HL-60 (cell line): ENCODE results near the gene ID2.

ENCODE experiments used
- GABPA ChIP-seq: IDR thresholded peaks from 2 replicates; pipeline ENCODE4 v1.6.1; 2012; ENCODE audit warnings: low read depth
- POLR2AphosphoS5 ChIP-seq: IDR thresholded peaks from 2 replicates; pipeline ENCODE4 v1.6.1; 2012; ENCODE audit warnings: low read depth
- SPI1 ChIP-seq: IDR thresholded peaks from 2 replicates; pipeline ENCODE4 v1.6.1; 2012; ENCODE audit warnings: low read depth, mild to moderate bottlenecking, borderline replicate concordance
- TF ChIP-seq, protein P1 (sequence below): IDR thresholded peaks from one replicate; pipeline ENCODE4 v1.5.1; 2011; ENCODE audit warnings: low read length, control low read depth, inconsistent platforms; ENCODE audit not compliant: insufficient read depth
- TF ChIP-seq, protein P2 (sequence below): IDR thresholded peaks from 2 replicates; pipeline ENCODE4 v1.6.1; 2012; ENCODE audit warnings: low read depth; ENCODE audit not compliant: insufficient replicate concordance

DNA sequence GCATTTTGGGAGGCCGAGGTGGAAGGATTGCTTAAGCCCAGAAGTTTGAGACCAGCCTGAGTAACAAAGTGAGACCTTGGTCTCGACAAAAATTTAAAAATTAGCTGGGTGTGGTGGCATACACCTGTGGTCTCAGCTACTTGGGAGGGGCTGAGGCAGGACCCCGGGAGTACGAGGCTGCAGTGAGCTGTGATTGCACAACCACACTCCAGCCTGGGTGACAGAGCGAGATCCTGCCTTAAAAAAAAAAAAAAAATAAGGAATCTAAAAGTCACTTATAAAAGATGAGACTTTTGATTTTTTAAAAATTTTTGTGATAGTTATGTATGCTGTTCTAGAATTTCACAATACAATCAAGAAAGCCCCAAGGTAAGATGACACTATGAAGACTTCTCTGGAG lies 33.1 kb downstream of the ID2 start:
- TF ChIP-seq, protein P1, sequence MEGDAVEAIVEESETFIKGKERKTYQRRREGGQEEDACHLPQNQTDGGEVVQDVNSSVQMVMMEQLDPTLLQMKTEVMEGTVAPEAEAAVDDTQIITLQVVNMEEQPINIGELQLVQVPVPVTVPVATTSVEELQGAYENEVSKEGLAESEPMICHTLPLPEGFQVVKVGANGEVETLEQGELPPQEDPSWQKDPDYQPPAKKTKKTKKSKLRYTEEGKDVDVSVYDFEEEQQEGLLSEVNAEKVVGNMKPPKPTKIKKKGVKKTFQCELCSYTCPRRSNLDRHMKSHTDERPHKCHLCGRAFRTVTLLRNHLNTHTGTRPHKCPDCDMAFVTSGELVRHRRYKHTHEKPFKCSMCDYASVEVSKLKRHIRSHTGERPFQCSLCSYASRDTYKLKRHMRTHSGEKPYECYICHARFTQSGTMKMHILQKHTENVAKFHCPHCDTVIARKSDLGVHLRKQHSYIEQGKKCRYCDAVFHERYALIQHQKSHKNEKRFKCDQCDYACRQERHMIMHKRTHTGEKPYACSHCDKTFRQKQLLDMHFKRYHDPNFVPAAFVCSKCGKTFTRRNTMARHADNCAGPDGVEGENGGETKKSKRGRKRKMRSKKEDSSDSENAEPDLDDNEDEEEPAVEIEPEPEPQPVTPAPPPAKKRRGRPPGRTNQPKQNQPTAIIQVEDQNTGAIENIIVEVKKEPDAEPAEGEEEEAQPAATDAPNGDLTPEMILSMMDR: no peak
- TF ChIP-seq, protein P2, sequence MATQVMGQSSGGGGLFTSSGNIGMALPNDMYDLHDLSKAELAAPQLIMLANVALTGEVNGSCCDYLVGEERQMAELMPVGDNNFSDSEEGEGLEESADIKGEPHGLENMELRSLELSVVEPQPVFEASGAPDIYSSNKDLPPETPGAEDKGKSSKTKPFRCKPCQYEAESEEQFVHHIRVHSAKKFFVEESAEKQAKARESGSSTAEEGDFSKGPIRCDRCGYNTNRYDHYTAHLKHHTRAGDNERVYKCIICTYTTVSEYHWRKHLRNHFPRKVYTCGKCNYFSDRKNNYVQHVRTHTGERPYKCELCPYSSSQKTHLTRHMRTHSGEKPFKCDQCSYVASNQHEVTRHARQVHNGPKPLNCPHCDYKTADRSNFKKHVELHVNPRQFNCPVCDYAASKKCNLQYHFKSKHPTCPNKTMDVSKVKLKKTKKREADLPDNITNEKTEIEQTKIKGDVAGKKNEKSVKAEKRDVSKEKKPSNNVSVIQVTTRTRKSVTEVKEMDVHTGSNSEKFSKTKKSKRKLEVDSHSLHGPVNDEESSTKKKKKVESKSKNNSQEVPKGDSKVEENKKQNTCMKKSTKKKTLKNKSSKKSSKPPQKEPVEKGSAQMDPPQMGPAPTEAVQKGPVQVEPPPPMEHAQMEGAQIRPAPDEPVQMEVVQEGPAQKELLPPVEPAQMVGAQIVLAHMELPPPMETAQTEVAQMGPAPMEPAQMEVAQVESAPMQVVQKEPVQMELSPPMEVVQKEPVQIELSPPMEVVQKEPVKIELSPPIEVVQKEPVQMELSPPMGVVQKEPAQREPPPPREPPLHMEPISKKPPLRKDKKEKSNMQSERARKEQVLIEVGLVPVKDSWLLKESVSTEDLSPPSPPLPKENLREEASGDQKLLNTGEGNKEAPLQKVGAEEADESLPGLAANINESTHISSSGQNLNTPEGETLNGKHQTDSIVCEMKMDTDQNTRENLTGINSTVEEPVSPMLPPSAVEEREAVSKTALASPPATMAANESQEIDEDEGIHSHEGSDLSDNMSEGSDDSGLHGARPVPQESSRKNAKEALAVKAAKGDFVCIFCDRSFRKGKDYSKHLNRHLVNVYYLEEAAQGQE: no peak
- TF ChIP-seq POLR2AphosphoS5 (no peak), GABPA (no peak), SPI1 (no peak)
